HG03469 (cell line): ENCODE data around the gene PARVB.

ENCODE experiments used
- ATAC-seq: cut with Tn5 transposase; IDR thresholded peaks from one replicate; pipeline ENCODE4 v1.9.1; 2021; ENCODE audit warnings: mild to moderate bottlenecking, moderate library complexity, moderate number of reproducible peaks; ENCODE audit not compliant: unreplicated experiment

PARVB gene

GRCh38 chr22:44155115-44155514 lies 131.0 kb downstream of the PARVB start:
- no peak for ATAC-seq

GRCh38 chr22:44157916-44158618 lies 134.0 kb downstream of the PARVB start:
- ATAC-seq, result no peak

GRCh38 chr22:44158816-44159215 lies 134.7 kb downstream of the PARVB start:
- no peak for ATAC-seq

DNA sequence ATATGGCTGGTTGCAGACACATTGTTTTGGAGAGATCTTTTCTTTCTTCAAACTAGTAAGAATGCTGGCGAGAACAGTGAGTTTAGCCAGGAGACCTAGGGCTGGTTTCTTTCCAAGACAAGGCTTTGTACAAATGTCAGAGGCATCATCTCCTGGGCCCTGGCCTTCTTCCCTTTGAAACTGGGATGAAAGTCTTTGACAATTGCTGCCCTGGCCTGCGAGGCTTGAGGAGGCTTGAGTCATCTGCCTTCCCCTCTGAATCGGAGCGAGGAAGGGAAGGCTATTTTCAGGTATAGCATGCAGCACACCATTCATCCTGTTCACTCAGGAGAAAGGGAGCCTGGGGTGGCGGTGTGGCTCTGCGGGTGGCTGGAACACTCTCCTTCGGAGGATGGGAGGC lies 135.1 kb downstream of the PARVB start:
- no peak for ATAC-seq

GRCh38 chr22:44159811-44160210 lies 135.7 kb downstream of the PARVB start:
- no peak for ATAC-seq

DNA sequence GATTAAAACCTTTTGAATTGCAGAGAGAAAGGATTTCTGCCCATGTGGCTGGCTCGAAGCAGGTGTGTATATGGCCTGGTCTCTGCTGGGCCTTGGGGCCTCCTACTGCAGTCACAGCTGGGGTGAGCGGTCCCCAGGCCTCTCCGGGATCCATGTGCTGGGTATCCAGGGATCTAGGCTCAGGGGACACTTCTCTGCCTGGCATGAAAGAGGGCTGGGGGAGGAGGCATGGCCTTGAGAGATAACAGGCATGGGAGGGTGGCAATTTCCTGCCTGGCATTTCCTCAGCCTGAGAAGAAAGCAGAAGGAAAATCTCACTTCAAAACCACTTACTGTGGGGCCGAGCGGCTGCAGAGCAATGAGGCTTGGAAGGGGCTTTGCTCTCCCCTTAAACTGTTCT lies 136.3 kb downstream of the PARVB start:
- no peak for ATAC-seq

- no peak for ATAC-seq
Measured at GRCh38 chr22:44161673-44162072, 137.6 kb downstream of the PARVB start.

DNA sequence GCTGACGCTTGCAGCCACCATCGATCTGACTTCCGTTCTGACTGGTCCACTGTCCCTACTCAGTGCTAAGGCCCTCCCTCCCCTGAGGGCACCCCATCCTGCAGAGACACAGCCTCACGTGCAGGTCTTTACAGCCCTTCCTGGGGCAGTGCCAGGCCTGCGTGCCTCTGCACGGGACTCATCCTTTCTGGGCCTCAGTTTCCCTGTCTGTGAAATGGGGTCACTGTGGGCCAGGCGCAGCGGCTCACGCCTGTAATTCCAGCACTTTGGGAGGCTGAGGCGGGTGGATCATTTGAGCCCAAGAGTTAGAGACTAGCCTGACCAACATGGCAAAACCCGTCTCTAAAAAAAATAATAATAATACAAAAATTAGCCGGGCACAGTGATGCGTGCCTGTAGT lies 138.9 kb downstream of the PARVB start:
- ATAC-seq, result no peak

DNA sequence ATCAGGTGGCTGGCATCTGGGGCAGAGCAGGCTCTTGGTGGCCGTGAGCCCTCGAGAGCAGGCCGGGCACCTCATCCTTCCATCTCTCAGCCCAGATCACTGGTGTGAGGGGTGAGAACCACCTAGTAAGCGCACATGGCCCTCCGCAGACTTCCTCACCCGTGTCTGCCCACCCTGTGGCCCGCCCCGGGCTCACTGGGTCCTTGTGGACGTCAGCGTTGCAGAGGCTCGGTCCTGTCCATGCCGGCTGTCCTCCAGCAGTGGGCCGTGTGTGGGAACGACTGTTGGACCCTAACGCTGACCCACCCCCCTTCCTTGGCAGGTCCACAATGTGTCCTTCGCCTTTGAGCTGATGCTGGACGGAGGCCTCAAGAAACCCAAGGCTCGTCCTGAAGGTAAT lies 139.4 kb downstream of the PARVB start:
- no peak for ATAC-seq

DNA sequence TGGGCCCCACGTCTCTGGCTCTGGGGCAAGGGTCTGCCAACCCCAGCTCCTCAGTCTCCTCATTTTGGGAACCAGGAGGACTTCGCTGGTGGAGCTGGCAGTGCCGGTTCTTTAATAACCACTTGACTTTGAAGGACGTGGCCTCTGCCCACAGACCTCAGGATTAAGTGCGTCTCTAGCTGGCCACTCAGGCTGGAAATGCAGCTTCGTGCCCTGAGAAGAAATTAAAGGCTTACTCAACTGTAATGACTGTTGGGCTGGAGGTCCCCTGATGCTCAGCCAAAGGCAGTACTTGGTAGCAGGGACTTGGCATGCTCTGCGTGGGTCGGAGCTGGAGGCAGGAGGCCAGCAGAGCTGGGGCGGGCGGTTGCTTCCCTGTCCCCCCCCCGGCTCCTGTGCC lies 139.9 kb downstream of the PARVB start:
- ATAC-seq, result no peak

GRCh38 chr22:44165286-44165874 lies 141.3 kb downstream of the PARVB start:
- ATAC-seq, result no peak

- ATAC-seq, result no peak
Measured at GRCh38 chr22:44166498-44167276, 142.6 kb downstream of the PARVB start.

GRCh38 chr22:44167501-44167900 lies 143.4 kb downstream of the PARVB start:
- no peak for ATAC-seq

- no peak for ATAC-seq
Measured at GRCh38 chr22:44168206-44168605, 144.1 kb downstream of the PARVB start.

DNA sequence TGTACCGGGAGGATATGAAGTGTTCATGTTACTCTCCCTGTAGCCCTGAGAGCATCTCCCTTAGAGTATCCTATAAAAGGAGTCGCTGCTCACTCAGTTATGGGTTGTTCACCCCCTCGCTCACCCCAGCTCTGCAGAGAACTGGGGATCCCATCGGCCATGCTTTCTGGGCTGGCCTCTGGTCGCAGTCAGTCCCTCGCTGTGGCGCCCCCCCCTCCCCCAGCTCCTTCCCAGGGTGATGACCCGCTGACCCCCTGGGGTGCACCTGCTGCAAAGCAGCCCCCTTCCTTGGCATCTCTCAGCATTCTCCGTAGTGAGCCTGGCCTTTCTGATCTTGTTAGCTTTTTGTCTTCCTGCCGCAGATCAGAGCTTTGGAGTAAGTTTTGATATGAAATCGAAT lies 146.4 kb downstream of the PARVB start:
- no peak for ATAC-seq

GRCh38 chr22:44171561-44171960 lies 147.5 kb downstream of the PARVB start:
- ATAC-seq, result no peak

DNA sequence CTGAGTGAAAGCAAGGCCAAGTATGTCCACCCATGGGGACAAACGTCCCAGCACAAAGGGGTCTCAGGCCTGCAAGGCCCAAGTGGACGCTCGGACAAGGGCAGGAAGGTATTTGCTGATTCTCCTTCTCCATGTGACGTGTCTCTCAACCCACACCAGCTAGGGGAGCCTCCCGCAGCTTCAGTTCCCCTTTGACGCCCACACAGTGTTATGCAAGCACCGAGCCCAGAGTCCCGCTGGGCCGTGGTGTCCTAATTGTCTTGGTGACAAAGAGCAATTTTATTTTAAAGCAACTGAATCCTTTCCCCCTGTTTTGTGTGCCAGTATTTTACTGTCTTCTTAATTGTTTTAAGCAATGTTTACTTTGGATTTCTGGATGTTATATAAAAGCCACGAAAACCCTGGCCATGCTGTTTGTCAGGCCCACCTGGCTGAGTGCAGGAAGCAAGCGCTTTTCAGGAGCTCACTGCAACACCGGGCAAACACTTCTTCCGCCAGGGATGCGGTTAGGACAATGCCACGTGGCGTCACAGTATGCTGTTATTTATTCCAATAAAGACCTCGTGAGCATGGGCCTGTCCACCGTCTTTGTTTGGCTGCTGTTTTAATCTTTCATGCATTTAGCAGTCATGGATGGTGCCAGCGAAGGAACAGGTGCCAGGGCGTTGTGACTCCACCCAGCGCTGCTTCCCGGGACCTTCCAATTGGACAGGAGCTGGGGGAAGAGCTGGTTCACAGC lies 148.4 kb downstream of the PARVB start:
- no peak for ATAC-seq

GRCh38 chr22:44173154-44173553 lies 149.1 kb downstream of the PARVB start:
- ATAC-seq, result no peak

DNA sequence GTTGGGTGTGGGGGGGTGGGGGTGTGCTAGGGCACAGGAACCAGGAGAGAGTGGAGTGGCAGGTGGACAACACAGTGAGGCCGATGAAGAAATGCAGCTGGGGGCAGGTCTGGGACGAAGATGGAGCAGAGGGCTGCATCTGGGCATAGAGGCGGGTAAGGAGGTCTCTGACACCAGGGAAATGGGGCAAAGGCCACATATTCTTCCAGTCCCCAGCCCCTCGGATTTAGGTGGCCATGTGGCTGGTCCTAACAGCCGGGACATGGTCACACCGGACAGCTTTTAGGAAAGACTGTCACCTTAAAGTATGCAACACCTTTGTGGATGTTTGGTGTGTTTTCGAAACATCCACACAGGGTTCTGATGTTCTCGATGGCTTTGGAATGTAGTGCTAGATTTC lies 151.6 kb downstream of the PARVB start:
- ATAC-seq, result no peak

GRCh38 chr22:44179196-44179988 lies 155.3 kb downstream of the PARVB start:
- no peak for ATAC-seq
